Nucleus accumbens (tissue), 56 donors: ENCODE results near the gene PTPRM.

Experiments
- DNase-seq, 56 donors: peaks; one replicate each; lab custom pipeline; 2025; lab: John Stamatoyannopoulos, UW

Gene PTPRM

GRCh38 chr18:8065284-8065683 is 498.2 kb downstream of the PTPRM start:
- no peak for DNase-seq

DNA sequence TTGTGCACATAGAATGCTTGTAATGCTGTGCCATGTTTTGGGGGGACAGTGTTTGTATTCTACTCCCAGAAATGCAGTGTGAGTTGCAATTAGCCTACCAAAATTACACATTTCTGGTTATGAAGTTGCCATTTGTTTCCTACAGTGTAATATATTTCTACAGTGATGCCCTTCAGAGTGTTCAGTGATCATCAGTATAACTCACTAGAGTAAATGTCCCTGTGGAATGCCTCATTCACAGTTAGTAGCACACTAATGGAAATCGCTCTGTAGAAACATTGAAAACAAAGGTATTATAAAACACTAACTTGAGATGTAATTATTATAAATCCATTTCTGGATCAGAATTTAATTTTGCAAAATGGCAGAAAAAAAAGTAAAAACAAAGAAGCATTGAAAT is 498.7 kb downstream of the PTPRM start:
- no peak for DNase-seq

GRCh38 chr18:8069708-8070107 is 502.6 kb downstream of the PTPRM start:
- no peak for DNase-seq

DNA sequence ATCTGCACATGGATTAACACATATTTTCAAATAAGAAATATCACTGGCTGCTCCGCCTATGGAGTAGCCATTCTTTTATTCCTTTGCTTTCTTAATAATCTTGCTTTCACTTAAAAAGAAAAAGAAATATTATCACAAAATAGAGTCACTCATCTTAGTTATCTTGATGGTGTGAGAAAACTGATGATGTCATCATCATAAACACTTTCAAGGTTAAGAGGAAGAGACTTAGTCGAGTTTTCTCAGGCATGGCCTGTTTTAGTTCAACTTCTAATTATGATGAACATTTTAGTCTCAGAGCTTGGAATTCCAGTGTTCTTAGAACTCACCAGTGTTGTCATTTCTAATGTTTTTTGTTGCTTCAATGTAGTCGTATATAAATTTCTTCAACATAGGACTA is 506.1 kb downstream of the PTPRM start:
- no peak for DNase-seq

- DNase-seq: no peak
These were observed 513.0 kb downstream of the PTPRM start for GRCh38 chr18:8080092-8080491.

GRCh38 chr18:8081267-8081666 is 514.2 kb downstream of the PTPRM start:
- DNase-seq: no peak

DNA sequence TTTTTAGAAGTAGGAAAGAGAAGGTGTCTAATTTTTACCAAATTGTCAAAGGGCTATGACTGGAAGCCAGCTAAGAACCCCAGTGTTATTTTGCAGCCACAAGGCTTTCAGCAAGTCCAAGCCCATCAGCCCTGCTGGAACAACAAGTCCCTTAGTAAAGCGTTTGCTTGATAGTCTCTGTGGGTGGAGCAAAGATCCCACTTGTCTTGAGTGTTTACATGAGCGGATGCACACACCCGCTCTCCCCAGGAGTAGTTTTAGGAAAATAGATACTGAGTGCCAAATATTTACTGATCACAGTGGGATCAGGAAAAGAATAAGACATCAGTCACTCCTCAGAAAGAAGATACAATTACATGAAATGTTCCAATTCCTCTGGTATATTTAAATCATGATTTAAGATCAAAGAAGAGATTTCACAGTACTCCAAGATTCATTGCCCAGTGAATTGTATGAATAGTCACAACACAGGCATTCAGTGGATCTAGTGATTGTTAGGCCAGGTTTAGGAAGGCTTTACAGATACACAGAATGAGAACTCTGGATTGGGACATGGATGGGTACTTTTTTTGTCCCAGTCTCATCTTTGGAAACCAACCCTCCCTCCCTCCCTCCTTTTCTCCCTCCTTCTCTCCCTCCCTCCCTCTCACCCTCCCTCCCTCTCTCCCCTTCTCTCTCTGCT is 514.9 kb downstream of the PTPRM start:
- no peak for DNase-seq

DNA sequence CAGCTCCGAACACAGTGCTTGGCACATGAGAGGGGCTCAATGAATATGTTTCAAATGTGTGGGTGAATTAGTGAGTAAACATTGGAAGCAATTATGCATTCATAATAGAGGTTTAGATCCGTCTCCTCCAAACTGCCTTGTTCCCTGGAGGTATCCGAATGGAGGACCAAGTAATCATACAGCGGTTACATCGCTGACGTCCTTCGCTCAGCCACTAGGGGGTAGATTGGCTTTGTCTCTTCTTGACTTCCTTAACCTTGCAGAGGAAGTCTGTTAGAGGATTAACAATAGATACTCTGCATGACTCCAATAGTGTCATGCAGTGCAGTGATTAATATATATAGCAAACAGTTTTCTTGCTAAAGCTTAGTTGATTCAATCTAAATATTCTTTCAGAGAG is 517.0 kb downstream of the PTPRM start:
- peak in 9 of 56 donors; percentile 1 to 20 (median 9) for DNase-seq

DNA sequence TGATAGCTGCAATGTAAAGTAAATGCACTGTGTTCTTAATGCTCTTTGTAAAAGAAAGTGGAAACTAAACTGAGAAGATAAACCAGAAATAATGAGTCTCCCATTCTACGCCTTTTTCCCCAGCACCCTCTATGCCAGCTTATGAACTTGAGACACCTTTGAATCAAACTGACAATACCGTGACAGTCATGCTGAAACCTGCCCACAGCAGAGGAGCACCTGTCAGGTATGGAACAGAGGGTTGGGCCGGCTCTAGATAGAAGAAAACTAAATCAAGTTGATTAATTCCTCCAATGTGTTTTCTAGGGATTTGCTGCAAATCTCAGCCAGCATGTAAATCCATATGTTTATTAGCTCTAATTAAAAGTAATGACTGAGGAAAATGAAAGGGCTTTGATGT is 521.5 kb downstream of the PTPRM start:
- DNase-seq: no peak

DNA sequence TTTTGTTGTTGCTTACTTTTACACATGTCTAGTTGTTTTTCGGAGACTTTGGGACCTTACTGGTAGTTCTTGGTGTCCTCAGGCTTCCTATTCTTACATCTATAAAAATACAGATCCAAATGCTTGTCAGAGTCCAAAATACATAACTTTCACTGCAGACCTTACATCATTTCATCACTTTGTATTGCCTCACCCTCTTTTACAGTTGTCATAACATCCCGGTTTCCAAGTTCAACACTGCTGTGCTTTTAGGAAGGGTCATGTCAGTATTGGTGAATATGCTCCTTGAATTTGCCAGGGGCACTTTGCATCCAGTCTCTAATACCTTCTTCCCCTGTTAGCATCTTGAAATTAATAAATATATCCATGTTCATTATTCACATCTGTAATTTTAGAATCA is 523.9 kb downstream of the PTPRM start:
- no peak for DNase-seq

GRCh38 chr18:8095947-8096570 is 528.9 kb downstream of the PTPRM start:
- DNase-seq: no peak

DNA sequence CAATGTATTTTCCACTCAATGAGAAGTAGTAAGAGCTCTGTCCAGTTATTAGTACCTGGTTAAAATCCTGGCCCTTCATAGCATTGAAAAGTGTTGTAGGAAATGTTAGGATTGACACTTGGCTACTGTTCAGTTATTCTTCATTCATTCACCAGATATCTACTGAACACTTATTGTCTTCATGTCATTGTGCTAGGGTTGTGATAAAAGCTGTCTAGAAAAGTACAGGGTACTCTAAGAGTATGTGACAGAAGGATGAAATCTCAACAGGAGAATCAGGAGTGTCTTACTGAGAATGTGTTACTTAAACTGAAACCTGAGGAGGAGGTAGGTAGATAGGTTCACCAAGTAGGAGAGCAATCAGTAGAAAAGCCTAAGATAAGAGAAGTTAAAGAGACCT is 530.3 kb downstream of the PTPRM start:
- DNase-seq: no peak

DNA sequence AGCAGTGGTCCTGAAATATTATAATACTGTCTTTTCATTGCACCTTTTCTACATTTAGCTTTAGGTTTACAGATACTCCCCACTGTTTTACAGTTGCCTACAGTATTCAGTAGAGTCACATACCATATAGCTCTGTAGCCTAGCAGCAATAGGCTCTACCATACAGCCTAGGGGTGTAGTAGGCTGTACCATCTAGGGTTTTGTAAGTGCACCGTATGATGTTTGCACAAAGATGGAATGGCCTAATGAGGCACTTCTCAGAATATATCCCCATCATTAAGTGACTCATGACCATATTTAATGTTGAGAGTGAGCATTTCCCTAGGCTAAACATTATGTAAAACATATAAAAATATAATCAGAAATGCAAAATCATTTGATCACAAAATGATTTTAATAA is 530.8 kb downstream of the PTPRM start:
- no peak for DNase-seq

DNA sequence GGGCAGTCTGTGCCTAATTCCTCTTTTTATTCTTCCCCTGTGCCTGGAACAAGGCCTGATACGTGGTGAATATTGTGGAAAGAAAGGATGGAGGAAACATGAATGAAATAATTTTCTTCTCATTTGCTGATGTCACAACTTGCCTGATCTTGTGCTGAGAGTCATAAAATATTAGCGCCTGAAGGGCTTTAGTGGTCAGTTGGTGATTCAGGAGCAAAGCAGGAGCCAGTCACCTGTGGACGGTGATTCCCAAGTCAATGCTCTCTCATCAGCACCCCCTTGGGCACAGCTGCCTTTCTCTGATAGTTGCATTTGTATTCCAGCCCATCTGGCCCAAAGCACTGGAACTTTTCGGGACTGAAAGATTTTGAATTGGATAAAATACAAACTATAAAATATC is 539.5 kb downstream of the PTPRM start:
- no peak for DNase-seq

GRCh38 chr18:8107426-8107825 is 540.3 kb downstream of the PTPRM start:
- DNase-seq: no peak

DNA sequence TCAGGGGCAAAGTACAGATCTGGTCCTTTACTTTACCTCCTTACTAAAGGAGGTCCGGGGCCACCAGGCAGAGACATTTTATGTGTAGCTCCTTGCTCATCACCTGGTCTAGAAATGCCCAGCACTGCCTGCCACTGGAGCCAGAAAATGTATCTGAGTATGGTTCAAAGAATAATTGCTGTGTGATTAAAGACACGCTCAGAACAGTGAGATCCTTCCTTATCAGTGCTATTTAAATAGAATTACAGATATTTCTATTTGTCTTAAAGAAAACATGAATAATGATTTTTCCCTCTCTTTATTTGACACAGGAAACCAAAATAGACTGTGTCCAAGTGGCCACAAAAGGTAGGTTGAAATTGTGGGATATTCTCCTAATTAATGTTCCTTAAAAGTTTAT is 547.4 kb downstream of the PTPRM start:
- DNase-seq: no peak

GRCh38 chr18:8116341-8117005 is 549.4 kb downstream of the PTPRM start:
- DNase-seq: no peak

DNA sequence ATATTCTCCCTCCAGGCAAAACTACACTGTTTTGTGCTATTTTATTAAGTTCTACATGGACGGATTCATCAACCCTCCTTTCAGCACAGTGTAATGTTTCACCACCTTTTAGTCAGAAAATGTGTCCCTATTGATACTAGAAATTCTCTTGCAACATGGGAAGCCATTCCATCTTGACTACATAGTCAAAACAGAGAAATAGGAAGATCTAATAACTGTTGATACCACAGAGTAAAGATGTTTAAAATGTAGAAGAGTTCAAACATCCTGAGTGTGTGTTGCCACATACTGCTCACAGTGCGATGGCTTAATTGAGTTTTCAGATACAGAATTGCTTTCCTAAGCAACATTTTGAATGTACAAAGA is 549.9 kb downstream of the PTPRM start:
- no peak for DNase-seq

DNA sequence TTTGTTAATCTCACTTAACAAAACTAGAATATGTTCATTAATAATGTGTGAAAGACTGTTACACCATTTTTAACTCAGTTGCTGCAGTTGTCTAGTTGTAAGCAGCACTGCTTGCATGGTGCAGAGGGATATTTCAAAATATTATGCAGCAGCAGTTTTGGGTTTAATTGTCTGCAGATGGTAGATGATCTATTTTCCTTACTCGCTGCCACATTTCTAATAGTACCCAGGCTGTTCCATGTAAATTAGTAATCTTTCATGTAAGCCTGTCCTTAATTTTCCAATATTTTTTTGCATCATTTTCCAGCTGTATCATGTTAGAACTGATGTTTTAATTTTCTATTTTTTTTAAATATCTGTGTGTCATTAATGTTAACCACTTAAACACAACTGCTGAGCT is 554.0 kb downstream of the PTPRM start:
- DNase-seq: no peak

GRCh38 chr18:8121942-8122480 is 554.9 kb downstream of the PTPRM start:
- DNase-seq: no peak

DNA sequence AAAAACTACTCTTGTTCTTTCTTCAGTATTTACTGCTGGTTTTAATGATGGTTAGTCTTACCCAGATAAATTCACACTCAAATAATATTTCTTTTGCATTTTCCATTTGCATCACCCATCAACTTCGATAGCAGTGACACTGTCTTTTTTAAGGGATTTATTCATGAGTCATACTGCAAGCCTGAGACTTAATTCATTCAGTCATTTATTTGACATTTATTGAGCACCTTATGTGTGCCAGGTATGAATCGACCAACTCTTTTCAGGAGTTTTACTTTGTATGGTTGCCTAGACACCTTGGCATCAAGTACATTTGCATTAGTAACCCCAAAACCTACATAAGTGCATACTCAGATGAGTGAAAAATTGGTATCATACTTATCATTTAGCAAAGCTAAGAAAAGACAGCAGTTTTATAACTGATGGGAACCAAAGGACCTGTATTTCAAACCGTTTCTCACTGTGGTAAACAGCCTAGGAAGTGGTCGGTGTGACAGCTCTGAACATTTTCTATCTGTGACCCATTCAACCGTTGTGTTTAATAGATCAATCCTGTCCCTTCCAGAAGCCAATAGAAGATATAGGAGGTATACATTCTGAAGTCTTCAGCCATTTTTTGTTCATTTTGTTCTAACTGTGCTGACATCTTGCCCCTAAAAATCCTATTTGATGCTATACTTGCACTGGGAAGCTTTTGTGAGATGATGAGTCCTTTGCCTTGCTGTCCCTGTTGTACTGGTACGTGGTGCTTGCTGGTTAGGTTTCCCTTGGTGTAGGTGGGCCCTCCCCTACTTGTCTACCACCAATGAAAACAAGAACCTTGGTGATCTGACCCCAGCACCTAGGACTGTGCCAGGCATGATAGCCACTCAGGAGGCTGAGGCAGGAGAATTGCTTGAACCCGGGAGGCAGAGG is 557.4 kb downstream of the PTPRM start:
- no peak for DNase-seq
